Endodermal cell (in vitro differentiated cells): ENCODE measurements around the gene C5orf15. TPM values are rescaled to one million over a fixed set of nuclear protein-coding genes. Genes with fewer than 3 reads are reported as not detected.

ENCODE experiments used
- DNase-seq: peaks from one replicate; pipeline ENCODE4 v3.0.0-alpha.2; 2017
- H3K27ac ChIP-seq: 2 replicates; pipeline ENCODE4 v1.5.1; 2013; ENCODE audit warnings: mild to moderate bottlenecking, low read depth, low read length, moderate library complexity
- H3K27me3 ChIP-seq: 2 replicates; pipeline ENCODE4 v1.6.1; 2013; ENCODE audit warnings: mild to moderate bottlenecking, low read length, moderate library complexity; ENCODE audit not compliant: insufficient read depth, control insufficient read depth, poor library complexity, severe bottlenecking
- H3K36me3 ChIP-seq: 2 replicates; pipeline ENCODE4 v1.7.0; 2013; ENCODE audit warnings: mild to moderate bottlenecking, low read length, moderate library complexity; ENCODE audit not compliant: control insufficient read depth, insufficient read depth
- H3K4me1 ChIP-seq: one replicate; pipeline ENCODE4 v1.7.0; 2013; ENCODE audit warnings: low read length; ENCODE audit not compliant: control insufficient read depth, insufficient read depth
- H3K4me3 ChIP-seq: 2 replicates; pipeline ENCODE4 v1.5.1; 2013; ENCODE audit warnings: mild to moderate bottlenecking, low read length, moderate library complexity
- H3K9ac ChIP-seq: 2 replicates; pipeline ENCODE4 v1.6.1; 2013; ENCODE audit warnings: mild to moderate bottlenecking, low read length, moderate library complexity; ENCODE audit not compliant: poor library complexity, severe bottlenecking; ENCODE audit errors: extremely low read depth
- H3K9me3 ChIP-seq: 2 replicates; pipeline ENCODE4 v1.6.1; 2013; ENCODE audit warnings: mild to moderate bottlenecking, low read length, moderate library complexity; ENCODE audit not compliant: control insufficient read depth
- H3K27ac Mint-ChIP-seq: 2 replicates; pipeline ENCODE4 v1.8.0; 2020; ENCODE audit warnings: mixed read lengths
- H3K27me3 Mint-ChIP-seq: 2 replicates; pipeline ENCODE4 v1.8.0; 2021; ENCODE audit warnings: mild to moderate bottlenecking, mixed read lengths; ENCODE audit not compliant: insufficient read depth
- H3K36me3 Mint-ChIP-seq: 2 replicates; pipeline ENCODE4 v1.8.0; 2020; ENCODE audit warnings: low read depth, mixed read lengths
- H3K4me1 Mint-ChIP-seq: 2 replicates; pipeline ENCODE4 v1.8.0; 2020; ENCODE audit warnings: mixed read lengths
- H3K4me3 Mint-ChIP-seq: 2 replicates; pipeline ENCODE4 v1.8.0; 2020; ENCODE audit warnings: mild to moderate bottlenecking, moderate library complexity, mixed read lengths
- H3K9me3 Mint-ChIP-seq: 2 replicates; pipeline ENCODE4 v1.8.0; 2020; ENCODE audit warnings: mild to moderate bottlenecking, mixed read lengths
- CTCF ChIP-seq: fragments of 200-600 bp; sonication (generic); conservative IDR thresholded peaks from 2 replicates; pipeline ENCODE4 v1.5.0; 2021; ENCODE audit warnings: antibody characterized with exemption, mild to moderate bottlenecking
- WGBS, 2 experiments: methylation state at CpG; one replicate each; pipeline versions ENCODE4 v1.1.5 to v1.1.7; 2013; ENCODE audit warnings: missing lambda C conversion rate in 2 of 2, mixed read lengths in 1 of 2; ENCODE audit not compliant: insufficient coverage in 1 of 2, insufficient read length in 1 of 2; 5-methylcytosine and 5-hydroxymethylcytosine counted together
- total RNA-seq, 2 donors: library from RNA; stranded (reverse); fragmentation: NEBNext Ultra II Directional in 1 of 2; extraction: Animal tissue kit (Norgen Biotek cat#: 25700) in 1 of 2; gene quantifications; 2 replicates in 1 of 2; 3 replicates in 1 of 2; pipeline ENCODE4 v1.2.1, GENCODE V29; 2021

The C5orf15 gene
- total RNA-seq, 2 donors from 2014 or later: 37.6 to 37.7 TPM

- no peak overlapping the region for H3K4me3 Mint-ChIP-seq
- H3K27ac Mint-ChIP-seq: peak overlapping the region; percentile 33
- no peaks in the 10 kb centered on the region for H3K27me3 Mint-ChIP-seq
- H3K9me3 Mint-ChIP-seq: no peaks in the 10 kb centered on the region
- DNase-seq: no peak
- H3K27ac ChIP-seq: no peak overlapping the region
- H3K9me3 ChIP-seq: no peaks in the 10 kb centered on the region
- H3K36me3 Mint-ChIP-seq: peaks cover 48% of the 10 kb centered on the region
- no peak for TF ChIP-seq CTCF
- 94 to 95% methylated on average over 5 to 6 of the region's 6 CpGs for WGBS, 2 experiments
- no peak overlapping the region for H3K9ac ChIP-seq
- H3K4me1 ChIP-seq: peaks cover 8% of the 10 kb centered on the region
- peaks cover 28% of the 10 kb centered on the region for H3K4me1 Mint-ChIP-seq
- H3K36me3 ChIP-seq: peaks cover 59% of the 10 kb centered on the region
- H3K27me3 ChIP-seq: no peaks in the 10 kb centered on the region
- H3K4me3 ChIP-seq: no peak overlapping the region
Measured at GRCh38 chr5:133990396-133990795, 22.0 kb upstream of the C5orf15 start.

GRCh38 chr5:133985540-133986180 lies 17.2 kb upstream of the C5orf15 start:
- Mint-ChIP-seq H3K9me3 (no peaks in the 10 kb centered on the region), H3K27ac (no peak overlapping the region), H3K4me1 (no peaks in the 10 kb centered on the region), H3K4me3 (no peak overlapping the region), H3K27me3 (no peaks in the 10 kb centered on the region), H3K36me3 (peaks cover 70% of the 10 kb centered on the region)
- Histone ChIP-seq H3K4me3 (no peak overlapping the region), H3K9ac (no peak overlapping the region), H3K9me3 (no peaks in the 10 kb centered on the region), H3K27me3 (no peaks in the 10 kb centered on the region), H3K4me1 (no peaks in the 10 kb centered on the region), H3K36me3 (peaks cover 85% of the 10 kb centered on the region), H3K27ac (no peak overlapping the region)
- DNase-seq: no peak
- TF ChIP-seq CTCF: no peak
- 95 to 100% methylated on average over 2 to 3 of the region's 3 CpGs for WGBS, 2 experiments

GRCh38 chr5:133983674-133984073 lies 15.2 kb upstream of the C5orf15 start:
- Histone ChIP-seq H3K27me3 (no peaks in the 10 kb centered on the region), H3K27ac (no peak overlapping the region), H3K9ac (no peak overlapping the region), H3K4me3 (no peak overlapping the region), H3K9me3 (no peaks in the 10 kb centered on the region), H3K36me3 (peaks cover 81% of the 10 kb centered on the region), H3K4me1 (no peaks in the 10 kb centered on the region)
- no peak overlapping the region for H3K4me3 Mint-ChIP-seq
- no peak overlapping the region for H3K27ac Mint-ChIP-seq
- no peaks in the 10 kb centered on the region for H3K27me3 Mint-ChIP-seq
- 95 to 100% methylated on average over 5 of the region's 5 CpGs for WGBS, 2 experiments
- TF ChIP-seq CTCF: no peak
- no peak for DNase-seq
- no peaks in the 10 kb centered on the region for H3K9me3 Mint-ChIP-seq
- H3K4me1 Mint-ChIP-seq: no peaks in the 10 kb centered on the region
- peaks cover 66% of the 10 kb centered on the region for H3K36me3 Mint-ChIP-seq
